ENCODE data around the gene SCN8A. TPM values are rescaled to one million over a fixed set of nuclear protein-coding genes. Genes with fewer than 3 reads are reported as not detected.

The SCN8A gene
- total and polyA plus RNA-seq, 2 experiments from 2014 or later = 4.6 to 23.9 TPM

DNA sequence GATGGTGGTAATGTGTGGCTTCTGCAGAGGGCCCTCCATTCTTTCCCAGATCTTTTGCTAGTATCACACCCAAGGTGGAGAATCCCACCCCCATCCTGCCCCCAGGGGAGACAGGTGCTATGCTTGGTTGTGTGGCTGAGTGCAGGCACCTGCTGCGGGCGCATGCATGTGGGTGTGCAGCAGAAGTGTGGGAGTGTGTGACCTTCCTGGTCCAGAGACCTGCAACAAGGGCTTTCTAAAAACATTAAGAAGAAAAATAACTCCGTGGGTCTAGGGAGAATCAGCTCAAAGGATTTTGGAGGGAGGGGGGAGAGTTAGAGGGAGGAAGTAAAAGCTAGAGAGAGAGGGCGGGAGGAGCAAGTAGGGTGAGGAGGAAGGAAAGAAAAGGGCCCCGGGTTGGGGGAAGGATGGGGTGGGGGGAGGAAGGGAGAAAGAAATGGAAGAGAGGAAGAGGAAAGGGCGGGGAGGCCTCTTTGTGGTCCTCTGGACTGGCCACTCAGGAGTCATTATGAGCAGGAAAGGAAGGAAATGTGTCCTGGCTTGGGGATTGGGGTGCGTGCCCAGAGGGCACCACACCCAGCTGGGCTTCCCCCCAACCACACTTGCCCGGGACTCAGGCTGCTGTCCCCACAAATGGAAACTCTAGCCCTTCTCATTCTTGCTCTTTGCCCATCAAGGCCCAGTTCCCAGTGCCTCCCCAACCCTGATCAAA, 260.5 kb downstream of the SCN8A start:
- no peaks in the 10 kb centered on the region for H3K36me3 ChIP-seq (ENCODE audit: insufficient read depth)
- peaks cover 41% of the 10 kb centered on the region for H3K4me1 Mint-ChIP-seq
- H2AFZ ChIP-seq = no peak overlapping the region
- H3K9me3 Mint-ChIP-seq = no peaks in the 10 kb centered on the region
- DNase-seq (ENCODE audit: low spot score) (no peak), ATAC-seq (no peak)
- H4K20me1 ChIP-seq (replicated peaks; ENCODE audit: insufficient read depth) = no peaks in the 10 kb centered on the region
- H3K27me3 Mint-ChIP-seq (ENCODE audit: insufficient read depth, low read depth, poor library complexity) = peaks cover 55% of the 10 kb centered on the region
- H3K4me2 ChIP-seq = no peak overlapping the region
- no peak overlapping the region for H3K27ac Mint-ChIP-seq
- peaks cover 15% of the 10 kb centered on the region for H3F3A ChIP-seq (replicated peaks; ENCODE audit: low read depth)
- peaks cover 51% of the 10 kb centered on the region for H3K27me3 ChIP-seq (ENCODE audit: insufficient read depth)
- no peaks in the 10 kb centered on the region for H3K36me3 Mint-ChIP-seq (ENCODE audit: low read depth)
- H3K4me1 ChIP-seq (ENCODE audit: insufficient read depth) = peaks cover 26% of the 10 kb centered on the region
- H3K4me3 Mint-ChIP-seq = no peak overlapping the region
- no peaks in the 10 kb centered on the region for H3K9me2 ChIP-seq (ENCODE audit: insufficient read depth)
- no peak overlapping the region for H3K27ac ChIP-seq (ENCODE audit: low read depth)
- no peak overlapping the region for H3K4me3 ChIP-seq
- TF ChIP-seq, protein P1, sequence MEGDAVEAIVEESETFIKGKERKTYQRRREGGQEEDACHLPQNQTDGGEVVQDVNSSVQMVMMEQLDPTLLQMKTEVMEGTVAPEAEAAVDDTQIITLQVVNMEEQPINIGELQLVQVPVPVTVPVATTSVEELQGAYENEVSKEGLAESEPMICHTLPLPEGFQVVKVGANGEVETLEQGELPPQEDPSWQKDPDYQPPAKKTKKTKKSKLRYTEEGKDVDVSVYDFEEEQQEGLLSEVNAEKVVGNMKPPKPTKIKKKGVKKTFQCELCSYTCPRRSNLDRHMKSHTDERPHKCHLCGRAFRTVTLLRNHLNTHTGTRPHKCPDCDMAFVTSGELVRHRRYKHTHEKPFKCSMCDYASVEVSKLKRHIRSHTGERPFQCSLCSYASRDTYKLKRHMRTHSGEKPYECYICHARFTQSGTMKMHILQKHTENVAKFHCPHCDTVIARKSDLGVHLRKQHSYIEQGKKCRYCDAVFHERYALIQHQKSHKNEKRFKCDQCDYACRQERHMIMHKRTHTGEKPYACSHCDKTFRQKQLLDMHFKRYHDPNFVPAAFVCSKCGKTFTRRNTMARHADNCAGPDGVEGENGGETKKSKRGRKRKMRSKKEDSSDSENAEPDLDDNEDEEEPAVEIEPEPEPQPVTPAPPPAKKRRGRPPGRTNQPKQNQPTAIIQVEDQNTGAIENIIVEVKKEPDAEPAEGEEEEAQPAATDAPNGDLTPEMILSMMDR (conservative IDR thresholded peaks at IDR 0.05; ENCODE audit: low read depth in 2 of 2) = no peak
- TF ChIP-seq, protein P2, sequence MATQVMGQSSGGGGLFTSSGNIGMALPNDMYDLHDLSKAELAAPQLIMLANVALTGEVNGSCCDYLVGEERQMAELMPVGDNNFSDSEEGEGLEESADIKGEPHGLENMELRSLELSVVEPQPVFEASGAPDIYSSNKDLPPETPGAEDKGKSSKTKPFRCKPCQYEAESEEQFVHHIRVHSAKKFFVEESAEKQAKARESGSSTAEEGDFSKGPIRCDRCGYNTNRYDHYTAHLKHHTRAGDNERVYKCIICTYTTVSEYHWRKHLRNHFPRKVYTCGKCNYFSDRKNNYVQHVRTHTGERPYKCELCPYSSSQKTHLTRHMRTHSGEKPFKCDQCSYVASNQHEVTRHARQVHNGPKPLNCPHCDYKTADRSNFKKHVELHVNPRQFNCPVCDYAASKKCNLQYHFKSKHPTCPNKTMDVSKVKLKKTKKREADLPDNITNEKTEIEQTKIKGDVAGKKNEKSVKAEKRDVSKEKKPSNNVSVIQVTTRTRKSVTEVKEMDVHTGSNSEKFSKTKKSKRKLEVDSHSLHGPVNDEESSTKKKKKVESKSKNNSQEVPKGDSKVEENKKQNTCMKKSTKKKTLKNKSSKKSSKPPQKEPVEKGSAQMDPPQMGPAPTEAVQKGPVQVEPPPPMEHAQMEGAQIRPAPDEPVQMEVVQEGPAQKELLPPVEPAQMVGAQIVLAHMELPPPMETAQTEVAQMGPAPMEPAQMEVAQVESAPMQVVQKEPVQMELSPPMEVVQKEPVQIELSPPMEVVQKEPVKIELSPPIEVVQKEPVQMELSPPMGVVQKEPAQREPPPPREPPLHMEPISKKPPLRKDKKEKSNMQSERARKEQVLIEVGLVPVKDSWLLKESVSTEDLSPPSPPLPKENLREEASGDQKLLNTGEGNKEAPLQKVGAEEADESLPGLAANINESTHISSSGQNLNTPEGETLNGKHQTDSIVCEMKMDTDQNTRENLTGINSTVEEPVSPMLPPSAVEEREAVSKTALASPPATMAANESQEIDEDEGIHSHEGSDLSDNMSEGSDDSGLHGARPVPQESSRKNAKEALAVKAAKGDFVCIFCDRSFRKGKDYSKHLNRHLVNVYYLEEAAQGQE (IDR thresholded peaks at IDR 0.05; ENCODE audit: unreplicated experiment) = no peak
- no peak for TF ChIP-seq EZH2 (IDR thresholded peaks at IDR 0.05; ENCODE audit: low read depth, unreplicated experiment)
- no peak for TF ChIP-seq ZNF114 (CRISPR knock-in tag; IDR thresholded peaks at IDR 0.05)
- no peak for TF ChIP-seq POLR2AphosphoS5 (IDR thresholded peaks at IDR 0.05; ENCODE audit: low read depth)
- TF ChIP-seq NANOG (IDR thresholded peaks at IDR 0.05; ENCODE audit: borderline replicate concordance) = no peak
- TF ChIP-seq, protein P3, sequence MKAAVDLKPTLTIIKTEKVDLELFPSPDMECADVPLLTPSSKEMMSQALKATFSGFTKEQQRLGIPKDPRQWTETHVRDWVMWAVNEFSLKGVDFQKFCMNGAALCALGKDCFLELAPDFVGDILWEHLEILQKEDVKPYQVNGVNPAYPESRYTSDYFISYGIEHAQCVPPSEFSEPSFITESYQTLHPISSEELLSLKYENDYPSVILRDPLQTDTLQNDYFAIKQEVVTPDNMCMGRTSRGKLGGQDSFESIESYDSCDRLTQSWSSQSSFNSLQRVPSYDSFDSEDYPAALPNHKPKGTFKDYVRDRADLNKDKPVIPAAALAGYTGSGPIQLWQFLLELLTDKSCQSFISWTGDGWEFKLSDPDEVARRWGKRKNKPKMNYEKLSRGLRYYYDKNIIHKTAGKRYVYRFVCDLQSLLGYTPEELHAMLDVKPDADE (IDR thresholded peaks at IDR 0.05) = no peak
- TF ChIP-seq EZH2phosphoT487 (IDR thresholded peaks at IDR 0.05; ENCODE audit: unreplicated experiment) = no peak
- TF ChIP-seq STAT1 (IDR thresholded peaks at IDR 0.05; ENCODE audit: unreplicated experiment) = no peak
- no peak for TF ChIP-seq ZNF331 (CRISPR knock-in tag; IDR thresholded peaks at IDR 0.05; ENCODE audit: low read depth)
- H3K79me2 ChIP-seq (replicated peaks; ENCODE audit: insufficient read depth) = no peaks in the 10 kb centered on the region

Data from GM23338 (cell line).